ENCODE data around the gene LY6G5B. TPM values are rescaled to one million over a fixed set of nuclear protein-coding genes. Genes with fewer than 3 reads are reported as not detected.

Gene LY6G5B
- total RNA-seq, 1 experiment from 2014 or later = 4.2 TPM

Other genes with a start within 250 kb of the LY6G5B start
- 5.8 to 6.5 TPM (median 6.2 TPM) in 5 replicates for gene MICB, start 171.8 kb upstream of the LY6G5B start, total RNA-seq (2022; extraction: Qiagen RNA extraction)
- gene MCCD1, start 141.0 kb upstream of the LY6G5B start, total RNA-seq (2022; extraction: Qiagen RNA extraction) = not detected in 5 replicates
- gene DDX39B, start 128.0 kb upstream of the LY6G5B start, total RNA-seq (2022; extraction: Qiagen RNA extraction) = 340 to 418 TPM (median 347 TPM) in 5 replicates
- 0.62 to 1.1 TPM (median 0.93 TPM) in 5 replicates for gene ATP6V1G2, start 123.4 kb upstream of the LY6G5B start, total RNA-seq (2022; extraction: Qiagen RNA extraction)
- 9.5 to 13.0 TPM (median 12.6 TPM) in 5 replicates for gene NFKBIL1, start 122.4 kb upstream of the LY6G5B start, total RNA-seq (2022; extraction: Qiagen RNA extraction)
- gene LTA, start 97.7 kb upstream of the LY6G5B start, total RNA-seq (2022; extraction: Qiagen RNA extraction) = 0.07 to 0.23 TPM (median 0.08 TPM) in 3 of 5 replicates, not detected in the others
- gene TNF, start 94.4 kb upstream of the LY6G5B start, total RNA-seq (2022; extraction: Qiagen RNA extraction) = 0.07 to 0.08 TPM in 2 of 5 replicates, not detected in the others
- gene LTB, start 87.6 kb upstream of the LY6G5B start, total RNA-seq (2022; extraction: Qiagen RNA extraction) = 0.12 to 0.49 TPM (median 0.14 TPM) in 4 of 5 replicates, not detected in the other
- gene LST1, start 83.7 kb upstream of the LY6G5B start, total RNA-seq (2022; extraction: Qiagen RNA extraction) = 0.14 to 0.41 TPM (median 0.29 TPM) in 5 replicates
- gene NCR3, start 77.0 kb upstream of the LY6G5B start, total RNA-seq (2022; extraction: Qiagen RNA extraction) = not detected in 5 replicates
- gene AIF1, start 54.7 kb upstream of the LY6G5B start, total RNA-seq (2022; extraction: Qiagen RNA extraction) = not detected in 5 replicates
- 66.2 to 87.9 TPM (median 84.6 TPM) in 5 replicates for gene PRRC2A, start 49.3 kb upstream of the LY6G5B start, total RNA-seq (2022; extraction: Qiagen RNA extraction)
- gene BAG6, start 17.3 kb upstream of the LY6G5B start, total RNA-seq (2022; extraction: Qiagen RNA extraction) = 117 to 150 TPM (median 136 TPM) in 5 replicates
- gene APOM, start 14.1 kb upstream of the LY6G5B start, total RNA-seq (2022; extraction: Qiagen RNA extraction) = 2.9 to 3.7 TPM (median 3.1 TPM) in 5 replicates
- gene C6orf47, start 9.2 kb upstream of the LY6G5B start, total RNA-seq (2022; extraction: Qiagen RNA extraction) = 11.3 to 12.4 TPM (median 11.9 TPM) in 5 replicates
- gene GPANK1, start 5.0 kb upstream of the LY6G5B start, total RNA-seq (2022; extraction: Qiagen RNA extraction) = 7.8 to 11.3 TPM (median 10.1 TPM) in 5 replicates
- 169 to 183 TPM (median 179 TPM) in 5 replicates for gene CSNK2B, start 3.9 kb upstream of the LY6G5B start, total RNA-seq (2022; extraction: Qiagen RNA extraction)
- gene LY6G5C, start 11.1 kb downstream of the LY6G5B start, total RNA-seq (2022; extraction: Qiagen RNA extraction) = 1.2 to 1.7 TPM (median 1.4 TPM) in 5 replicates
- 14.2 to 17.5 TPM (median 16.7 TPM) in 5 replicates for gene ABHD16A, start 33.3 kb downstream of the LY6G5B start, total RNA-seq (2022; extraction: Qiagen RNA extraction)
- not detected in 5 replicates for gene LY6G6F, start 36.9 kb downstream of the LY6G5B start, total RNA-seq (2022; extraction: Qiagen RNA extraction)
- gene LY6G6D, start 45.4 kb downstream of the LY6G5B start, total RNA-seq (2022; extraction: Qiagen RNA extraction) = not detected in 5 replicates
- 0.08 to 0.14 TPM (median 0.09 TPM) in 3 of 5 replicates, not detected in the others for gene LY6G6C, start 51.8 kb downstream of the LY6G5B start, total RNA-seq (2022; extraction: Qiagen RNA extraction)
- not detected in 5 replicates for gene MPIG6B, start 53.4 kb downstream of the LY6G5B start, total RNA-seq (2022; extraction: Qiagen RNA extraction)
- 25.2 to 32.8 TPM (median 28.6 TPM) in 5 replicates for gene DDAH2, start 59.3 kb downstream of the LY6G5B start, total RNA-seq (2022; extraction: Qiagen RNA extraction)
- 467 to 486 TPM (median 475 TPM) in 5 replicates for gene CLIC1, start 66.6 kb downstream of the LY6G5B start, total RNA-seq (2022; extraction: Qiagen RNA extraction)
- 10.5 to 14.8 TPM (median 11.7 TPM) in 5 replicates for gene MSH5, start 70.0 kb downstream of the LY6G5B start, total RNA-seq (2022; extraction: Qiagen RNA extraction)
- gene SAPCD1, start 92.7 kb downstream of the LY6G5B start, total RNA-seq (2022; extraction: Qiagen RNA extraction) = 1.6 to 4.2 TPM (median 3.1 TPM) in 5 replicates
- 1.3 to 1.9 TPM (median 1.5 TPM) in 5 replicates for gene VWA7, start 107.4 kb downstream of the LY6G5B start, total RNA-seq (2022; extraction: Qiagen RNA extraction)
- gene VARS1, start 125.8 kb downstream of the LY6G5B start, total RNA-seq (2022; extraction: Qiagen RNA extraction) = 49.3 to 54.8 TPM (median 53.0 TPM) in 5 replicates
- 43.6 to 61.8 TPM (median 59.8 TPM) in 5 replicates for gene LSM2, start 137.0 kb downstream of the LY6G5B start, total RNA-seq (2022; extraction: Qiagen RNA extraction)
- 1.2 to 1.7 TPM (median 1.4 TPM) in 5 replicates for gene HSPA1L, start 145.3 kb downstream of the LY6G5B start, total RNA-seq (2022; extraction: Qiagen RNA extraction)
- 132 to 240 TPM (median 186 TPM) in 5 replicates for gene HSPA1A, start 145.6 kb downstream of the LY6G5B start, total RNA-seq (2022; extraction: Qiagen RNA extraction)
- gene HSPA1B, start 157.8 kb downstream of the LY6G5B start, total RNA-seq (2022; extraction: Qiagen RNA extraction) = 94.0 to 169 TPM (median 135 TPM) in 5 replicates
- 24.3 to 33.7 TPM (median 27.9 TPM) in 5 replicates for gene NEU1, start 192.8 kb downstream of the LY6G5B start, total RNA-seq (2022; extraction: Qiagen RNA extraction)
- gene SLC44A4, start 209.0 kb downstream of the LY6G5B start, total RNA-seq (2022; extraction: Qiagen RNA extraction) = 0.05 TPM in 3 of 5 replicates, not detected in the others
- 21.5 to 29.0 TPM (median 26.5 TPM) in 5 replicates for gene EHMT2, start 227.7 kb downstream of the LY6G5B start, total RNA-seq (2022; extraction: Qiagen RNA extraction)
- gene ZBTB12, start 232.1 kb downstream of the LY6G5B start, total RNA-seq (2022; extraction: Qiagen RNA extraction) = 2.9 to 4.5 TPM (median 3.8 TPM) in 5 replicates